Bronchial epithelial cell (primary cell): ENCODE data around the gene ADSS1. TPM values are rescaled to one million over a fixed set of nuclear protein-coding genes. Genes with fewer than 3 reads are reported as not detected.

Experiments used
- DNase-seq: peaks from one replicate; pipeline ENCODE4 v3.0.0-alpha.2; 2010; ENCODE audit warnings: low read depth
- FAIRE-seq: peaks from 2 replicates; lab custom pipeline; 2011; peaks lifted over from hg19 to GRCh38; lab: Jason Lieb, UNC
- H3K27me3 ChIP-seq: 2 replicates; pipeline ENCODE4 v1.5.1; 2011; ENCODE audit warnings: low read length; ENCODE audit not compliant: control insufficient read depth, insufficient read depth
- H3K36me3 ChIP-seq: 2 replicates; pipeline ENCODE4 v1.5.1; 2011; ENCODE audit warnings: low read length; ENCODE audit not compliant: control insufficient read depth, insufficient read depth
- H3K4me3 ChIP-seq: 2 replicates; pipeline ENCODE4 v1.5.1; 2011; ENCODE audit warnings: mild to moderate bottlenecking, low read depth, low read length, control low read depth
- total RNA-seq: library from RNA; depleted of rRNA; stranded (reverse); fragments of >200 nt; gene quantifications from 2 replicates; pipeline ENCODE4 v1.2.1, GENCODE V29; 2014
- TF ChIP-seq, protein P1 (sequence below): IDR thresholded peaks from 2 replicates; pipeline ENCODE4 v1.5.1; 2011; ENCODE audit warnings: mild to moderate bottlenecking, moderate library complexity, low read length, control low read depth, inconsistent platforms; ENCODE audit not compliant: insufficient read depth, severe bottlenecking

Gene ADSS1
- total RNA-seq, 1 donor from 2014 or later = 18.2 TPM

DNA sequence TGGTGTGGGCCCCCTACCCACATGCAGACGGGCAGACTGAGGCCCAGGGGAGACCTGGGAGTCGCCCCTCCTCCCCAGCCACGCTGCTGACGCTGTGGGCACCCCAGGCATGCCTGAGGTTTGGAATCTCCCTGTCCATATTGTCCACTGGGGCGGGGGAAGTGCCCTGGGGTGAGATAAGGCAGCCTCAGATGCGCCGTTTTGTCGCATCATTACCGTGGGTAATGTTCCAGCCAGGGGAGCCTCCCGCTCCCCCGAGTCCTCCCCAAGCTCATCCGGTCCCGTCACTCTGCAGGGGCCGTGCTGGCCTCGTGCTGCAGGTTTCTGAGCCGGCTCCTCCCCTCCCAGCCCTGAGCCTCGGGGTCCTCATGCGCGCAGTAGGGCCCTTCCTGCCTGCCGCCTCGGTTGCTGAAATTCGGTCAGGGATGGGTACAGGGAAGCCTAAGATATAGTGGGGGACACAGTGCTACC, 23.2 kb upstream of the ADSS1 start:
- peaks cover 36% of the 10 kb centered on the region for H3K36me3 ChIP-seq
- no peaks in the 10 kb centered on the region for H3K27me3 ChIP-seq
- H3K4me3 ChIP-seq = no peak overlapping the region
- no peak for FAIRE-seq
- TF ChIP-seq, protein P1, sequence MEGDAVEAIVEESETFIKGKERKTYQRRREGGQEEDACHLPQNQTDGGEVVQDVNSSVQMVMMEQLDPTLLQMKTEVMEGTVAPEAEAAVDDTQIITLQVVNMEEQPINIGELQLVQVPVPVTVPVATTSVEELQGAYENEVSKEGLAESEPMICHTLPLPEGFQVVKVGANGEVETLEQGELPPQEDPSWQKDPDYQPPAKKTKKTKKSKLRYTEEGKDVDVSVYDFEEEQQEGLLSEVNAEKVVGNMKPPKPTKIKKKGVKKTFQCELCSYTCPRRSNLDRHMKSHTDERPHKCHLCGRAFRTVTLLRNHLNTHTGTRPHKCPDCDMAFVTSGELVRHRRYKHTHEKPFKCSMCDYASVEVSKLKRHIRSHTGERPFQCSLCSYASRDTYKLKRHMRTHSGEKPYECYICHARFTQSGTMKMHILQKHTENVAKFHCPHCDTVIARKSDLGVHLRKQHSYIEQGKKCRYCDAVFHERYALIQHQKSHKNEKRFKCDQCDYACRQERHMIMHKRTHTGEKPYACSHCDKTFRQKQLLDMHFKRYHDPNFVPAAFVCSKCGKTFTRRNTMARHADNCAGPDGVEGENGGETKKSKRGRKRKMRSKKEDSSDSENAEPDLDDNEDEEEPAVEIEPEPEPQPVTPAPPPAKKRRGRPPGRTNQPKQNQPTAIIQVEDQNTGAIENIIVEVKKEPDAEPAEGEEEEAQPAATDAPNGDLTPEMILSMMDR = no peak
- DNase-seq = no peak

DNA sequence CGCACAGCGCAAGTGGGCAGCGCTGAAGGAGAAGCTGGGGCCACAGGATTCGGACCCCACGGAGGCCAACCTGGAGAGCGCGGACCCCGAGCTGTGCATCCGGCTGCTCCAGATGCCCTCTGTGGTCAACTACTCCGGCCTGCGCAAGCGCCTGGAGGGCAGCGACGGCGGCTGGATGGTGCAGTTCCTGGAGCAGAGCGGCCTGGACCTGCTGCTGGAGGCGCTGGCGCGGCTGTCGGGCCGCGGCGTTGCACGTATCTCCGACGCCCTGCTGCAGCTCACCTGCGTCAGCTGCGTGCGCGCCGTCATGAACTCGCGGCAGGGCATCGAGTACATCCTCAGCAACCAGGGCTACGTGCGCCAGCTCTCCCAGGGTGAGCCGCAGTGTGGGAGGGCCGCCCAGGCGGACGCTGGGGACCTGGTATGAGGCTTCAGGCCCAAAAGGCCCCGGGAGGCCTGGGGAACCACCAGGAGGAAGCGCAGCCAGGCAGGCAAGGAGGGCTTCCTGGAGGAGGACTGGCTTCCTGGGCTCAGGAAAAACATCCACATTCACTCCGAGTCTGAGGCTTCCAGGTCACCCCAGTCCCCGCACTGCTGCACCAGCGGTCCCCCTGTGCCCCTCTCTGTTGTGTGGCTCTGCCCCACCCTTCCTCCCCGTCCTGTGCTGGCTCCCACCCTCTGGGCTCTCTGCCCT, 22.5 kb upstream of the ADSS1 start:
- DNase-seq = no peak
- Histone ChIP-seq H3K36me3 (peaks cover 33% of the 10 kb centered on the region), H3K27me3 (no peaks in the 10 kb centered on the region), H3K4me3 (no peak overlapping the region)
- TF ChIP-seq, protein P1 = no peak
- no peak for FAIRE-seq

DNA sequence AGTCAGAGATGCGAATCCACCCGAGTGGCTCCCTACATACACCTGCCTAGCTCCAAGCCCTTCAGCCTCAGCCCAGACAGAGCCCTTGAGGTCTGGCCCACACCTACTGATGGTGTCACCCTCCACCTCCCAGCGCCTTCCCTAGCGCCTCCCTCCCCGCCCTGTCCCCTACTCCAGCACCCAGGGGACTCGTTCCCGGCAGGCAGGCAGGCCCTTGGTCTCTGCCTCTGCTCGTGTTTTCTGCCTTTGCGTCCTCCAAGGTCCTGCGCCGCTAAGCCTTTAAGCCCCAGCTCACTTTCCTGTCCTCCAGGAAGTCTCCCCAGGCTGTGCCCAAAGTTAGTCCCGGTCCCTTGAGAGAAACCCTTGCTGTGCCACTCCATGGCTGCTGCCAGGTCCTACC, 21.9 kb upstream of the ADSS1 start:
- Histone ChIP-seq H3K36me3 (peaks cover 30% of the 10 kb centered on the region), H3K27me3 (no peaks in the 10 kb centered on the region), H3K4me3 (no peak overlapping the region)
- DNase-seq (no peak), FAIRE-seq (no peak)
- TF ChIP-seq, protein P1 = no peak

DNA sequence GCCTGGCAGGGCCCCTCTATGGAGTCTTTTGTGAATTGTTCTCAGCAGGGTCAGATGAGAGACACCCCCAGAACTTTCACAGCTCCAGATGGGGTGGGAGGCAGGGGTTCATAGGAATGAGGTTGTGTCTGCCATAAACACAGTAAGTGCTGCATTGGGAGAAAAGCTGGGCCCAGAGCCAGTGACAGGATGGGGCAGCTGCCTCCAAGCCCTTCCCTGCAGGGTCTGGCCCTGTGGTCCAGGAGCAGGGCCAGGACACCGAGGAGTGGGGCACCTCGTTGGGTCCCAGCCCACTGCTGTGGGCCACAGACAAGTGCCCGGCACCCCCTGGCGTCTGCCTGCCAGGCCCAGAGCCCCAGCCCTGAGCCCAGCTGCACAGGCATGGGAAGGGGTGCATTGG, 21.4 kb upstream of the ADSS1 start:
- TF ChIP-seq, protein P1 = no peak
- no peak for DNase-seq
- no peak for FAIRE-seq
- no peaks in the 10 kb centered on the region for H3K27me3 ChIP-seq
- H3K4me3 ChIP-seq = no peak overlapping the region
- peaks cover 27% of the 10 kb centered on the region for H3K36me3 ChIP-seq

DNA sequence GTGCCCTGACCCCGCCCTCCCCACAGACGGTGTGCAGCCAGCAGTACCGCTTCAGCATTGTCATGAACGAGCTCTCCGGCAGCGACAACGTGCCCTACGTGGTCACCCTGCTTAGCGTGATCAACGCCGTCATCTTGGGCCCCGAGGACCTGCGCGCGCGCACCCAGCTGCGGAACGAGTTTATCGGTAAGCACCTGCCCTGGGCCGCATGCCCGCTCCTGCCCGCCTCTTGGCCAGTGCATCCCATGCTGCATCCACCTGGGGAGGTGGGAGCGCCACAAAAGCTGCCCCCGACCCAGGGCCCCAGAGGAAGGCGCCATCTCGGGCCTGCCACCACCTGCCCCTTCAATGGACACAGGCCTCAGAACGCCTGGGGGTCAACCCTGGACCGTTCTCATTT, 20.8 kb upstream of the ADSS1 start:
- H3K27me3 ChIP-seq = no peaks in the 10 kb centered on the region
- H3K36me3 ChIP-seq = peaks cover 25% of the 10 kb centered on the region
- DNase-seq (no peak), FAIRE-seq (no peak)
- TF ChIP-seq, protein P1 = no peak
- no peak overlapping the region for H3K4me3 ChIP-seq

DNA sequence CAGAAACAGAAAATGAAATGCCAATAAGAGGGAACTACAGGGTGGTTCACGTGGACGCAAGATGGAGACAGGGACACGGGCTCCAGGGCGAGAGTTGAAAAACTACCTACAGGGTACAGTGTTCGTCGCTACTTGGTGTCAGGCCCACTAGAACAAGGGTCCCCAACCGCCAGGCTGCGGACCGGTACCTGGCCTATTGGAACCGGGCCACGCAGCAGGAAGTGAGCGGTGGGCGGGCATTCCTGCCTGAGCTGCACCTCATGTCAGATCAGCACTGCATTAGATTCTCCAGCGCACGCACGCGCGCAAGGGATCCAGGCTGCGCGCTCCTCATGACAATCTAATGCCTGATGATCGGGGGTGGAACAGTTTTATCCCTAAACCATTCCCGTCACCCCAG, 19.8 kb upstream of the ADSS1 start:
- FAIRE-seq = no peak

More for the DNA sequence above, 19.8 kb upstream of the ADSS1 start:
- Histone ChIP-seq H3K4me3 (no peak overlapping the region), H3K27me3 (no peaks in the 10 kb centered on the region), H3K36me3 (peaks cover 23% of the 10 kb centered on the region)
- TF ChIP-seq, protein P1 = no peak
- DNase-seq = no peak
